ENCODE measurements around the gene LRTM2. TPM values are rescaled to one million over a fixed set of nuclear protein-coding genes. Genes with fewer than 3 reads are reported as not detected.

LRTM2 gene
- total RNA-seq, 4 donors from 2014 or later: not detected

GRCh38 chr12:1805441-1806081, 14.8 kb upstream of the LRTM2 start:
- no peak for TF ChIP-seq CTCF (IDR thresholded peaks at IDR 0.05; ENCODE audit: low read depth)

- no peak for TF ChIP-seq CTCF (IDR thresholded peaks at IDR 0.05; ENCODE audit: low read depth)
Measured at GRCh38 chr12:1806301-1807086, 13.9 kb upstream of the LRTM2 start.

- no peak for TF ChIP-seq CTCF (IDR thresholded peaks at IDR 0.05; ENCODE audit: low read depth)
Measured at GRCh38 chr12:1807087-1807860, 13.1 kb upstream of the LRTM2 start.

GRCh38 chr12:1808036-1808797, 12.1 kb upstream of the LRTM2 start:
- TF ChIP-seq CTCF (IDR thresholded peaks at IDR 0.05; ENCODE audit: low read depth): no peak

- no peak for TF ChIP-seq CTCF (IDR thresholded peaks at IDR 0.05; ENCODE audit: low read depth)
Measured at GRCh38 chr12:1808798-1809480, 11.4 kb upstream of the LRTM2 start.

- no peak for TF ChIP-seq CTCF (IDR thresholded peaks at IDR 0.05; ENCODE audit: low read depth)
Measured at GRCh38 chr12:1809591-1810190, 10.7 kb upstream of the LRTM2 start.
